H1 (cell line): ENCODE results near the gene ASIC2. TPM values are rescaled to one million over a fixed set of nuclear protein-coding genes. Genes with fewer than 3 reads are reported as not detected.

Experiments used
- BCL11A ChIP-seq, 2 experiments: IDR thresholded peaks; one replicate each; pipeline ENCODE4 v1.6.1; 2011; ENCODE audit warnings: low read depth in 2 of 2, low read length in 2 of 2, mild to moderate bottlenecking in 2 of 2
- CREB1 ChIP-seq: IDR thresholded peaks from 2 replicates; pipeline ENCODE4 v1.6.1; 2012; ENCODE audit warnings: inconsistent platforms
- GABPA ChIP-seq: IDR thresholded peaks from 2 replicates; pipeline ENCODE4 v1.6.1; 2011; ENCODE audit warnings: mild to moderate bottlenecking, low read length, moderate library complexity, borderline replicate concordance; ENCODE audit not compliant: insufficient read depth
- PHF8 ChIP-seq: fragments of 200-600 bp; sonication (generic); conservative IDR thresholded peaks from 2 replicates; pipeline ENCODE4 v1.7.1; 2012; ENCODE audit warnings: low read depth, mild to moderate bottlenecking, inconsistent platforms, low read length, moderate library complexity
- POLR2AphosphoS5 ChIP-seq: IDR thresholded peaks from 2 replicates; pipeline ENCODE4 v1.6.1; 2011; ENCODE audit warnings: low read depth, low read length
- YY1 ChIP-seq: IDR thresholded peaks from 2 replicates; pipeline ENCODE4 v1.6.1; 2011; ENCODE audit warnings: low read depth, mild to moderate bottlenecking, low read length
- polyA plus RNA-seq, 7 experiments: library from polyadenylated mRNA; depleted of rRNA in 3 of 7; stranded (reverse) in 5 of 7; unstranded in 2 of 7; fragments of >200 nt in 5 of 7; fragments of 200-250 nt in 2 of 7; gene quantifications; 1 replicate in 5 of 7; 2 replicates in 1 of 7; 4 replicates in 1 of 7; pipeline versions ENCODE4 v1.2.1 to v1.2.3, GENCODE V29; 2011 to 2013; ENCODE audit warnings: missing spikeins in 2 of 7, mixed read lengths in 2 of 7
- total RNA-seq: library from RNA; stranded (reverse); fragmentation: NEBNext Ultra II Directional; extraction: Animal tissue kit (Norgen Biotek cat#: 25700); gene quantifications from 2 replicates; pipeline ENCODE4 v1.2.1, GENCODE V29; 2021

Gene ASIC2
- total and polyA plus RNA-seq, 2 of the 8 experiments (the other 6 are each of a cell fraction or from before 2014, with no cell fraction given): 0.86 to 1.2 TPM

- TF ChIP-seq POLR2AphosphoS5 (no peak), GABPA (no peak), CREB1 (no peak), BCL11A (IDR thresholded peaks at IDR 0.05; ENCODE audit: low read depth in 2 of 2, low read length in 2 of 2) (no peak), YY1 (no peak), PHF8 (no peak)
- TF ChIP-seq, all 59 proteins: peak for 0
Measured at GRCh38 chr17:33334703-33335102, 41.6 kb upstream of the ASIC2 start (continued).
